Tibial nerve (tissue), 4 donors: ENCODE data around the gene PNPLA2. TPM values are rescaled to one million over a fixed set of nuclear protein-coding genes. Genes with fewer than 3 reads are reported as not detected.
A peak's percentile ranks its signal among the peaks of the same experiment; 100 is the strongest.

Experiments
- DNase-seq, 2 donors: peaks; one replicate each; pipeline ENCODE4 v3.0.0-alpha.2; 2019; ENCODE audit warnings: low spot score in 2 of 2
- H3K27ac ChIP-seq, 4 donors: fragments of 200-600 bp; sonication (generic) in 3 of 4; one replicate each; pipeline ENCODE4 v1.5.1; 2017 to 2019; ENCODE audit warnings: mild to moderate bottlenecking in 1 of 4
- H3K27me3 ChIP-seq, 2 donors: fragments of 200-600 bp; sonication (generic) in 1 of 2; one replicate each; pipeline versions ENCODE4 v1.5.1 to v1.6.0; 2017 to 2019
- H3K36me3 ChIP-seq, 3 donors: fragments of 200-600 bp; sonication (generic); one replicate each; pipeline ENCODE4 v1.5.1; 2018 to 2019
- H3K4me1 ChIP-seq, 4 donors: fragments of 200-600 bp; sonication (generic) in 3 of 4; one replicate each; pipeline ENCODE4 v1.5.1; 2017 to 2019
- H3K4me3 ChIP-seq, 4 donors: fragments of 200-600 bp; sonication (generic) in 3 of 4; one replicate each; pipeline ENCODE4 v1.5.1; 2017 to 2019; ENCODE audit warnings: mild to moderate bottlenecking in 1 of 4, moderate library complexity in 1 of 4
- H3K9me3 ChIP-seq, 4 donors: fragments of 200-600 bp; sonication (generic) in 3 of 4; one replicate each; pipeline ENCODE4 v1.5.1; 2017 to 2019
- CTCF ChIP-seq, 5 experiments: fragments of 200-600 bp in 3 of 5; fragments of 450-650 bp in 2 of 5; sonication (generic) in 3 of 5; IDR thresholded peaks; one replicate each; pipeline ENCODE4 v1.5.1; 2016 to 2019; ENCODE audit warnings: antibody characterized with exemption in 5 of 5, mild to moderate bottlenecking in 3 of 5, moderate library complexity in 2 of 5
- EP300 ChIP-seq, 2 donors: sonication (generic); formaldehyde crosslinking; IDR thresholded peaks; one replicate each; pipeline ENCODE4 v1.6.1; 2017; ENCODE audit warnings: antibody characterized with exemption in 2 of 2, mild to moderate bottlenecking in 1 of 2
- POLR2A ChIP-seq, 2 donors: fragments of 450-650 bp; IDR thresholded peaks; one replicate each; pipeline ENCODE4 v1.6.1; 2017; ENCODE audit warnings: antibody characterized with exemption in 2 of 2, mild to moderate bottlenecking in 2 of 2, moderate library complexity in 2 of 2
- WGBS, 2 donors: methylation state at CpG; one replicate each; pipeline ENCODE4 v1.1.5; 2018; 5-methylcytosine and 5-hydroxymethylcytosine counted together
- total RNA-seq, 4 donors: library from RNA; depleted of rRNA; stranded (reverse); fragments of >200 nt; gene quantifications; one replicate each; pipeline ENCODE4 v1.1.0, GENCODE V29; 2016

PNPLA2 gene
- total RNA-seq, 4 donors from 2014 or later = 136 to 314 (median 187) TPM

- no peak for TF ChIP-seq CTCF (IDR thresholded peaks at IDR 0.05)
- peak in 1 of 2 donors; percentile 40 for TF ChIP-seq EP300 (IDR thresholded peaks at IDR 0.05)
- no peak for TF ChIP-seq POLR2A (IDR thresholded peaks at IDR 0.05)
- WGBS, 2 donors = 0% methylated on average over 11 to 21 of the region's 57 CpGs
- peak; percentile 48 to 66 for DNase-seq
Measured at GRCh38 chr11:797296-798092, 21.2 kb upstream of the PNPLA2 start.

GRCh38 chr11:798093-798713 lies 20.5 kb upstream of the PNPLA2 start, which contains the start of gene SLC25A22:
Gene SLC25A22 (minus strand): TSS chr11:798281. CDS start chr11:795006, 3,275 bp downstream.
- DNase-seq = peak; percentile 60
- H3K4me1 ChIP-seq = peaks cover 0 to 32% (median 22%) of the 10 kb centered on the region in 4 donors

More at GRCh38 chr11:797296-798092, 21.2 kb upstream of the PNPLA2 start:
- Histone ChIP-seq H3K4me3 (peak overlapping the region; percentile 66 to 94 (median 81)), H3K36me3 (peaks cover 0 to 60% (median 0%) of the 10 kb centered on the region in 3 donors), H3K4me1 (peaks cover 0 to 32% (median 22%) of the 10 kb centered on the region in 4 donors), H3K27ac (peak overlapping the region; percentile 52 to 91 (median 84)), H3K27me3 (no peaks in the 10 kb centered on the region), H3K9me3 (no peaks in the 10 kb centered on the region)

GRCh38 chr11:799641-800316 lies 18.9 kb upstream of the PNPLA2 start:
- H3K4me1 ChIP-seq = peaks cover 0 to 44% (median 30%) of the 10 kb centered on the region in 4 donors
- no peak overlapping the region for H3K4me3 ChIP-seq
- H3K9me3 ChIP-seq = no peaks in the 10 kb centered on the region
- 92 to 93% methylated on average over 22 to 32 of the region's 32 CpGs for WGBS, 2 donors
- no peak for TF ChIP-seq EP300 (IDR thresholded peaks at IDR 0.05)
- TF ChIP-seq POLR2A (IDR thresholded peaks at IDR 0.05) = no peak
- TF ChIP-seq CTCF (IDR thresholded peaks at IDR 0.05) = no peak
- no peaks in the 10 kb centered on the region for H3K27me3 ChIP-seq
- peaks cover 0 to 46% (median 0%) of the 10 kb centered on the region in 3 donors for H3K36me3 ChIP-seq
- no peak for DNase-seq
- H3K27ac ChIP-seq = no peak overlapping the region

More at GRCh38 chr11:798093-798713, 20.5 kb upstream of the PNPLA2 start, which contains the start of gene SLC25A22:
- no peaks in the 10 kb centered on the region for H3K9me3 ChIP-seq
- no peak for TF ChIP-seq EP300 (IDR thresholded peaks at IDR 0.05)
- TF ChIP-seq POLR2A (IDR thresholded peaks at IDR 0.05) = peak in 1 of 2 donors; percentile 25
- TF ChIP-seq CTCF (IDR thresholded peaks at IDR 0.05) = peak; percentile 82 to 97 (median 97)
- no peaks in the 10 kb centered on the region for H3K27me3 ChIP-seq
- peak within 1 kb of the TSS; percentile 66 to 94 (median 81) for H3K4me3 ChIP-seq
- 4 to 36% methylated on average over 2 to 53 of the region's 69 CpGs for WGBS, 2 donors
- peak within 1 kb of the TSS; percentile 52 to 91 (median 84) for H3K27ac ChIP-seq
- peaks cover 0 to 60% (median 0%) of the 10 kb centered on the region in 3 donors for H3K36me3 ChIP-seq

- Histone ChIP-seq H3K36me3 (peaks cover 0 to 46% (median 0%) of the 10 kb centered on the region in 3 donors), H3K4me1 (peaks cover 0 to 44% (median 27%) of the 10 kb centered on the region in 4 donors), H3K4me3 (no peak overlapping the region), H3K9me3 (no peaks in the 10 kb centered on the region), H3K27ac (no peak overlapping the region), H3K27me3 (no peaks in the 10 kb centered on the region)
- 91 to 96% methylated on average over 20 to 30 of the region's 30 CpGs for WGBS, 2 donors
- TF ChIP-seq POLR2A (IDR thresholded peaks at IDR 0.05) = no peak
- TF ChIP-seq EP300 (IDR thresholded peaks at IDR 0.05) = no peak
- TF ChIP-seq CTCF (IDR thresholded peaks at IDR 0.05) = no peak
- no peak for DNase-seq
Measured at GRCh38 chr11:800473-800872, 18.2 kb upstream of the PNPLA2 start.
